PC-9 (cell line): ENCODE results near the gene LURAP1L.

ENCODE experiments used
- EZH2 ChIP-seq: fragments of 200-600 bp; sonication (generic); IDR thresholded peaks from 2 replicates; pipeline ENCODE4 v1.8.0; 2017; ENCODE audit warnings: antibody characterized with exemption, low read depth
- TF ChIP-seq, protein P1 (sequence below): fragments of 200-600 bp; sonication (generic); conservative IDR thresholded peaks from 2 replicates; pipeline ENCODE4 v1.6.1; 2017; ENCODE audit warnings: mixed run types, antibody characterized with exemption, mild to moderate bottlenecking, moderate library complexity

- TF ChIP-seq EZH2 = no peak
- TF ChIP-seq, protein P1, sequence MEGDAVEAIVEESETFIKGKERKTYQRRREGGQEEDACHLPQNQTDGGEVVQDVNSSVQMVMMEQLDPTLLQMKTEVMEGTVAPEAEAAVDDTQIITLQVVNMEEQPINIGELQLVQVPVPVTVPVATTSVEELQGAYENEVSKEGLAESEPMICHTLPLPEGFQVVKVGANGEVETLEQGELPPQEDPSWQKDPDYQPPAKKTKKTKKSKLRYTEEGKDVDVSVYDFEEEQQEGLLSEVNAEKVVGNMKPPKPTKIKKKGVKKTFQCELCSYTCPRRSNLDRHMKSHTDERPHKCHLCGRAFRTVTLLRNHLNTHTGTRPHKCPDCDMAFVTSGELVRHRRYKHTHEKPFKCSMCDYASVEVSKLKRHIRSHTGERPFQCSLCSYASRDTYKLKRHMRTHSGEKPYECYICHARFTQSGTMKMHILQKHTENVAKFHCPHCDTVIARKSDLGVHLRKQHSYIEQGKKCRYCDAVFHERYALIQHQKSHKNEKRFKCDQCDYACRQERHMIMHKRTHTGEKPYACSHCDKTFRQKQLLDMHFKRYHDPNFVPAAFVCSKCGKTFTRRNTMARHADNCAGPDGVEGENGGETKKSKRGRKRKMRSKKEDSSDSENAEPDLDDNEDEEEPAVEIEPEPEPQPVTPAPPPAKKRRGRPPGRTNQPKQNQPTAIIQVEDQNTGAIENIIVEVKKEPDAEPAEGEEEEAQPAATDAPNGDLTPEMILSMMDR = no peak
Observed at GRCh38 chr9:12776513-12777055, 1.8 kb downstream of the LURAP1L start.
